ENCODE data around the gene UGT1A1.

- no peak for TF ChIP-seq POLR2AphosphoS5 (IDR thresholded peaks at IDR 0.05; ENCODE audit: borderline replicate concordance, low read depth, low read length)
- TF ChIP-seq EZH2 (IDR thresholded peaks at IDR 0.05): no peak
- TF ChIP-seq FOXP2 (optimal IDR thresholded peaks at IDR 0.05; ENCODE audit: control extremely low read depth, extremely low read length, insufficient read depth): no peak
These were observed 56.3 kb downstream of the UGT1A1 start for GRCh38 chr2:233816334-233816733.

Data from SK-N-MC (cell line).